GM21367 (cell line): Measurements from ENCODE around the gene EXOSC10.

Source experiments
- ATAC-seq: cut with Tn5 transposase; IDR thresholded peaks from one replicate; pipeline ENCODE4 v1.9.1; 2021; ENCODE audit not compliant: unreplicated experiment

The EXOSC10 gene

DNA sequence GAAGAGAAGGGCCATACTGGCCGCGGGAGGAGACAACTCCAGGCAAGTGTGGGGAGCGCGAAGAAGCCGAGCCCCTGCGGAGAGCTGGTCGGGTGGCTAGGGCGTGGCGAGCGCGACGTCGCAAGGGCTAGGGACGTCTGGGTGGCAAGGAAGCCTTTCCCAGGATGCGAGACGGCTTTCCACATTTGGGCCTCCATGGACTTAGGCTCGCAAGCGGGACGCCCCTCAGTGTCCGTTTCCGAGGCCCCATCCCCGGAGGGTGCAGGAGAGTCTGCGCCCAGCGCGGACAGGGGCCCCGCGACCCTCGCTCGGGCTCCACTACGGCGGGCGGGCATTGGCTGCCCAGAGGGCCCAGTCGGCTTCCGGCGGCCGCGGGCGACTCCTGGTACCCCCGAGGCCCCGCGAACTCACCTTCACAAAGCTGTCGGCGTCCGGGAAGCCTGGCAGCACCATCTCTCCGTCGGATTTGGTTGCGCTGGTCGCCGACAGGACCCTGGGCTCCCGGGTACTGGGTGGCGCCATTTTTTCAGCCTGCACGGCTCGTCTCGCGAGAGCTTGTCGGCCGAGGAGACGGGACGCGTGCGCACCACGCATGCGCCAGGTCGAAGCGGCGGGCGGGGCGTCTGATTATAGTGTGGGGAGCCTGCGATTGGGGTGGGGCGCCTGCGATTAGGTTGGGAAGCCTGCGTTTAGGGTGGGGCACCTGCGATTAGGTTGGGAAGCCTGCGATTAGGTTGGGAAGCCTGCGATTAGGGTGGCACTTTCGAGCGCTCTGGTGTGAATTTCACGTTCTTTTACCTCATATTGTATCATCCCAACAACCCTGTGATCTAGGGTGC lies at the start of gene EXOSC10:
TSS of gene EXOSC10 (minus strand) at position 560 of the 839 bp plus-strand sequence. CDS start at position 522, 38 bp downstream.
- ATAC-seq = peak; percentile 88

GRCh38 chr1:11147197-11147770 lies 47.6 kb upstream of the EXOSC10 start:
- no peak for ATAC-seq

- no peak for ATAC-seq
These were observed 46.1 kb upstream of the EXOSC10 start for GRCh38 chr1:11145741-11146140.

GRCh38 chr1:11144570-11145256 lies 45.0 kb upstream of the EXOSC10 start:
- no peak for ATAC-seq

DNA sequence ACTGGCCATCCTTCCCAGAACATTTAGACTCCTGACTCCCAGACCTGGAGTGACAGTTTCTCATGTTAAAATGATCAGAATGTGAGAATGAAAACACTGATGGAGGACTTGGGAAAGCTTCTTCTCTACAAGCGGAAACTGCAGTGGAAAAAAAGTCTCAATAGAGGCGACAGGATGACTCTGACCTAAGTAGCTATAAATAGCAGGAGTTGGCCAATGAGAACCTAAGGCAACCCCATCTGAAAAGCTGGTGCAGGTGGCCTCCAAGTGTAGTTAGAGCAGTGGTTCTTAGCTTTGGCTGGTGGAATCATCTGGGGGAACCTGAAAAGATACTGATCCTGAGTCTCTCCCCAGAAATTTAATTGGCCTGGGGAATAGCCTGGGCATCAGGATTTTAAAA lies 44.2 kb upstream of the EXOSC10 start:
- no peak for ATAC-seq

DNA sequence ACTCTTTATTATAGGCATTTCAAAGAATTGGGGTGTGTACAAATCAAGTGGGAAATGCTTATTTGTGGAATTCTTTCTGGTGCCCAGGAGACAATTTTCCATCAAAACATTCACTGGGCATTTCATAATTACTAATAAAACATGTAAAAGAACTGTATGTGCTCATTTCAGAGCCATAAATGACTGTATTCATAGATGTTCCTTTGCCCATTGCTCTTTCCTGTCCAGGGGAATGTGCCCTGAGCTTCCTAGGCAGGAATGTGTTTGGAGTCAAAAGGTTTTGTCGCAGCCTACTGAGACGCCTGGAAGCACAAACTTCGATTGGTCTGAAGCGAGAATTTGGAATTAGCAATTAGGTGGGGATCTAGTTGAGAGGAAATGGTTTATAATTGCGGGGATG lies 43.7 kb upstream of the EXOSC10 start:
- no peak for ATAC-seq

DNA sequence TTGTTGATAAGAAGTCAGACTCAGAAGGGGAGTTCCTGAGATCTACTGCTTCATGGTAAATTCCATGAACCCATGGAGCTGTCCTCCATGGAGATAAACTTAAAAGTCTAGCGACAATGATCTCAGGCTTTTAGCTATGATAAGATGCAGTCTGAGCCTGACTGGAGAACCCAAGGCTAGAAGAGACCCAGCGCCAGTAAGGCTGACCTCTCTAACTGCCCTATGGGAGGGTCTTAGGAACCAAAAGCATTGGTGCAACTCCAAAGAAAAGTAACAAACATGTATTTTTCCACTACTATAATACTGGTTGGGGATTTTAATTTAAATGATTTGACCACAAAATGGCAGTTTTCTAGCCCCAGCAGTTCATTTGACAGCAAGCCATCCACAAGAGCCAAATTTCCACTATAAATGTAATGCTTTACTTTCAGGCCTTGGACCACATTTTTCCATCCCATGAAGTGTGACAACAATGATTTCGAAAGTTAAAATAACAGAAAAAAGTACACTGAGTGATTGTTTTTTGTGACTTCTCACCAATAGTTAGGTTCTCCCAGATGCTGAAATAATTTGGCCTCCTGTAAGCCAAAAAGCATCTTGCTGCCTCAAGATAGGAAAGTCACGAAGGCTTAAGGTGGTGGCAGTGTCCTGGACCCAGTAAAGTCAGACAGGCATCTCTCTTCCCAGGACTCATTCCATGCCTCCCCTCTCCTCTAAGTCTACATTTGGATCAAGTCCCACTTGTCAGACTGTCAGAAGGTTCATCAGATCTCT lies 43.1 kb upstream of the EXOSC10 start:
- ATAC-seq = no peak

DNA sequence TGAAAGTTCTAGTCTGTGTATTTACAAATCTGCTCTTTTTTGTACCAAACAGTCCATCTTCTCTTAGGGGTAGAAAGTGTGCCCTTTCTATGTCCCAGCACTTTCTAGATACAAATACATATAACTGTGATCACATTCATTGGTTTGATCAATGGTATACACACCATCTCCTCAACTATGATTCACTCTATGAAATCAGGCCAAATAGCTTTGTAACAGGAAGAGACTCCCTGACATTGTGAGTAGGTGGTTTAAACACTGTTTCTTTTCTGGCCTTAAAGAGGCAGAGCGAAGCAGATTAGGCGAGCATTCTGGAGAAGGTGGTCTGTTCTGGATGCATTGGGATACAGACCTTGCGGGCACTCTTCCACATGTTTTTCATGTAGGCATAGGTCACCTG lies 39.3 kb upstream of the EXOSC10 start:
- no peak for ATAC-seq

DNA sequence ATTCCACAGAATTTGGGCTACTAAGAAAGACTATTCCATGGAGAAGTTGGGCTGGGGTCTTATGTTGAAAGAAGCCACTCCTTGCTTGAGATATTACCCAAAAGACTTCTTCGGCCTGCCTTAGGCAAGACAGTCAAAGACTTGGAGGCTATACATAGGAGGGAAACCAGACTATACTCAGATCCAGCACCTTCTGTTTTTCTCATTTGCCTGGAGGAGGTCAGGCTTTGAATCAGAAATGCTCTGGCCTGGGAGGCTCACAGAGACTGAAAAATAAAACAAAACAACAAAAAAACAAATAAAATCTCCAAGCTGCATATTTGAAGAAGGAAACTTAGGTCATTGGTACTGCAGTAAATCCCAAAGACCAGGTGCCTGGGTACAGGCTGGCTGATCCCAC lies 38.4 kb upstream of the EXOSC10 start:
- ATAC-seq = no peak

DNA sequence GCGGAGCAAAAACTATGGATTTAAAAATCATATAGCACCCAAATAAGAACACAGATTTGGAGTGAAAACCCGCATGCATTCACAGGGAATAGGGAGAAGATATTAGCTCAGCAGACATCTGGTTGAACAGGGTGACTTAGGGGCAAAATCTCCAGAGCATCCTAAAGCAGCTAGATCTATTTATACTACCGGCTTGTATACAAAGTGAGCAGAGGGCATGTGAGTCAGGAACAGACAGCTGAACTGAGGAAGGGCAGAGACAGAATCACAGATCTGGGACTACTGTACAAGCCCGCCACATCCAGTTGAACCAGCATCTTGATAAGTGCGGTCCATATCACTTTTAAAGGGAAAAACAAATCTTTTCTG lies 35.2 kb upstream of the EXOSC10 start:
- ATAC-seq = no peak

GRCh38 chr1:11134251-11134897 lies 34.7 kb upstream of the EXOSC10 start:
- ATAC-seq = no peak

GRCh38 chr1:11132563-11133293 lies 33.1 kb upstream of the EXOSC10 start:
- ATAC-seq = no peak

DNA sequence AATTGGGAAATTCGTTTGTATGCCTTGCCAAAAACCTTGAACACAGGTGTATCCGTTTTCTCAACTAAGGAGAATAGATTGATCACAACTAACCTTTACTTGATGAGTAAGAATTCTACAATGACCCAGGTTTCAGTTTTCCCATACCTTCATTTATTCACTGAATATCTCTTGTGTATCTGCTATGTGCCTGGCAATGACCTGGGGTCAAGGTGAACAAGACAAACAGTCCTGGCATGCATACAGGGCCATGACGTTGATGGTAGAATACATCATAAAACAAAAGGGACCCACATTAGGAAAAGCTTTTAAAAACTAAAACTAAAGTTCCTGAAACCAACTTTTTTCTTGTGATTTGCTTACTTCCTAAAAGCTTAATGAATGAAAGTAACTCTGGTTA lies 32.1 kb upstream of the EXOSC10 start:
- ATAC-seq = no peak

DNA sequence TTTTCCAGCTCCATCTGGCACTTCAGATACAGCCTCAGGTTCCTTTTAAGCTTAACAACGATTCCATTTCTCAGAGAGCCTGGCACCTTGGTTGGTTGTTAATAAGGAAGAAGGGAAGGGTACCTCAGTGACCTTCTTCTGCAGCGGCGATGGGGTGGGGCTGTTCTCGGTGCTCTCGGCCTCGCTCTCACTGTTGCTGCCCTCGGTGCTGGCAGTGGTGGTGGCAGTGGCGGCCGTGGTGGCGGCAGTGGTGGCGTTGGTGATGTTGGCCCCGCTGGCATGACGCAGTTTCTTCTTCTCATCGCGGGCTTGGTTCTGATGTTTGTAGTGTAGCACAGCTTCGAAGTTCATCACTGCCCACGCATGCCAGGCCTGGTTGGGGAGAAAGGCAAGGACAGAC lies 30.7 kb upstream of the EXOSC10 start:
- ATAC-seq = no peak

- ATAC-seq = no peak
These were observed 30.2 kb upstream of the EXOSC10 start for GRCh38 chr1:11129649-11130390.

- no peak for ATAC-seq
These were observed 26.9 kb upstream of the EXOSC10 start for GRCh38 chr1:11126569-11126968.

GRCh38 chr1:11125931-11126330 lies 26.3 kb upstream of the EXOSC10 start:
- ATAC-seq = no peak

DNA sequence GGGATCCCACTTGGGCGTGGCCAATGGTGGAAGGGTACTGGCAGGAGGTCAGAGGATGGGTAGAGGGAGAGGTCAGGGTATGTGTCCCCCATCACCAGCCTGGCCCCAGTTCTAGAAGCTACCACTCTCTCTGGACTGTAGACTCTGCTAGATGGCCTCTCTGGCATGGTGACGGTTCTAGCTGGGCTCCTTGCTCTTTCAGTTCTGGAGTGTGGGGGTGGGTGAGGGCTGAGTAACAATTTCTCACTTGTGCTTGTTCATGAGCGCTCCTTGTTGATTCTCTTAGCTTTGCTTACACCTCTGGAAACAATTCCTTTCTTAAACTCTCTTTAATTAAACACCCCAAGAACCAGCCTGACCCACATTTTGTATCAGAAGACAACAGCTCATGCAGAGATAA lies 25.3 kb upstream of the EXOSC10 start:
- no peak for ATAC-seq

DNA sequence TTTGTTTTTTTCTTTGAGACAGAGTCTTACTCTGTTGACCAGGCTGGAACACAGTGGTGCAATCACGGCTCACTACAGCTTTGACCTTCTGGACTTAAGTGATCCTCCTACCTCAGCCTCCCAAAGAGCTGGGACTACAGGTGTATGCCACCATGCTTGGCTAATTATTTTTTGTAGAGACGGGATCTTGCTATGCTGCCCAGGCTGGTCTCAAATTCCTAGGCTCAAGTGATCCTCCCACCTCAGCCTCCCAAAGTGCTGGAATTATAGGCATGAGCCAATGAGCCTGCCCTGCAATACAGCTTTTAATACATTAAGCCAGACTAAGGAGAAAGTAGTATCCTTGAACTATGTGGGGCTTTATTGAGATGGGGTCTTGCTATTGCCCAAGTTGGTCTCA lies 16.6 kb upstream of the EXOSC10 start:
- no peak for ATAC-seq

- ATAC-seq = no peak
These were observed 15.3 kb upstream of the EXOSC10 start for GRCh38 chr1:11114966-11115365.
